HL-60 (cell line): ENCODE results near the gene NR5A2.

Source experiments
- POLR2AphosphoS5 ChIP-seq: IDR thresholded peaks from 2 replicates; pipeline ENCODE4 v1.6.1; 2012; ENCODE audit warnings: low read depth
- TF ChIP-seq, protein P1 (sequence below): IDR thresholded peaks from one replicate; pipeline ENCODE4 v1.5.1; 2011; ENCODE audit warnings: low read length, control low read depth, inconsistent platforms; ENCODE audit not compliant: insufficient read depth
- TF ChIP-seq, protein P2 (sequence below): IDR thresholded peaks from 2 replicates; pipeline ENCODE4 v1.6.1; 2012; ENCODE audit warnings: low read depth; ENCODE audit not compliant: insufficient replicate concordance

DNA sequence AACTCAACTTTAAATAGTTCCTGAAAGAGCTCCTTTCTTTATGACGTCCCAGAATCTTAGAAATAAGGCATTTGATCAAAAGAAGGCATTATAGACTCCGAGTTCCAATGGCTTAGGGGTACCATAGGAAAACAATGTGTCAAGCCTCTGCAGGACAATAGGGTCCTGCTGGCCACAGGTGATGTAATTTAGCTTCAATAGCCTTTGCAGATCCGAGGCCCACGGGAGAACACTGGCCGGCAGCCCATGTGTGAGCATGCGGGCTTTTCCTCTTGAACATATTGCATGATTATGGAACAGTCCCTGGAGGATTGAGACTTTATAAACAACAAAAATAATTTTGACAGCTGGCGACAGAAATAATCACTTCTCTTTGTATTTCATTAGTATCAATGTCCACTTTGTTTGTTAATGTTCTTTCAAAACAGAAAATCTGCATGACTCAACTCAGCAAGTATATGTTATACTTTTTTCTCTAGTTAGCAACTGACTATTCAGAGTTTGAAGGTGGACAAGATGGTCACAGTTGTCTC lies 49.0 kb upstream of the NR5A2 start:
- no peak for TF ChIP-seq POLR2AphosphoS5
- TF ChIP-seq, protein P1, sequence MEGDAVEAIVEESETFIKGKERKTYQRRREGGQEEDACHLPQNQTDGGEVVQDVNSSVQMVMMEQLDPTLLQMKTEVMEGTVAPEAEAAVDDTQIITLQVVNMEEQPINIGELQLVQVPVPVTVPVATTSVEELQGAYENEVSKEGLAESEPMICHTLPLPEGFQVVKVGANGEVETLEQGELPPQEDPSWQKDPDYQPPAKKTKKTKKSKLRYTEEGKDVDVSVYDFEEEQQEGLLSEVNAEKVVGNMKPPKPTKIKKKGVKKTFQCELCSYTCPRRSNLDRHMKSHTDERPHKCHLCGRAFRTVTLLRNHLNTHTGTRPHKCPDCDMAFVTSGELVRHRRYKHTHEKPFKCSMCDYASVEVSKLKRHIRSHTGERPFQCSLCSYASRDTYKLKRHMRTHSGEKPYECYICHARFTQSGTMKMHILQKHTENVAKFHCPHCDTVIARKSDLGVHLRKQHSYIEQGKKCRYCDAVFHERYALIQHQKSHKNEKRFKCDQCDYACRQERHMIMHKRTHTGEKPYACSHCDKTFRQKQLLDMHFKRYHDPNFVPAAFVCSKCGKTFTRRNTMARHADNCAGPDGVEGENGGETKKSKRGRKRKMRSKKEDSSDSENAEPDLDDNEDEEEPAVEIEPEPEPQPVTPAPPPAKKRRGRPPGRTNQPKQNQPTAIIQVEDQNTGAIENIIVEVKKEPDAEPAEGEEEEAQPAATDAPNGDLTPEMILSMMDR: no peak
- TF ChIP-seq, protein P2, sequence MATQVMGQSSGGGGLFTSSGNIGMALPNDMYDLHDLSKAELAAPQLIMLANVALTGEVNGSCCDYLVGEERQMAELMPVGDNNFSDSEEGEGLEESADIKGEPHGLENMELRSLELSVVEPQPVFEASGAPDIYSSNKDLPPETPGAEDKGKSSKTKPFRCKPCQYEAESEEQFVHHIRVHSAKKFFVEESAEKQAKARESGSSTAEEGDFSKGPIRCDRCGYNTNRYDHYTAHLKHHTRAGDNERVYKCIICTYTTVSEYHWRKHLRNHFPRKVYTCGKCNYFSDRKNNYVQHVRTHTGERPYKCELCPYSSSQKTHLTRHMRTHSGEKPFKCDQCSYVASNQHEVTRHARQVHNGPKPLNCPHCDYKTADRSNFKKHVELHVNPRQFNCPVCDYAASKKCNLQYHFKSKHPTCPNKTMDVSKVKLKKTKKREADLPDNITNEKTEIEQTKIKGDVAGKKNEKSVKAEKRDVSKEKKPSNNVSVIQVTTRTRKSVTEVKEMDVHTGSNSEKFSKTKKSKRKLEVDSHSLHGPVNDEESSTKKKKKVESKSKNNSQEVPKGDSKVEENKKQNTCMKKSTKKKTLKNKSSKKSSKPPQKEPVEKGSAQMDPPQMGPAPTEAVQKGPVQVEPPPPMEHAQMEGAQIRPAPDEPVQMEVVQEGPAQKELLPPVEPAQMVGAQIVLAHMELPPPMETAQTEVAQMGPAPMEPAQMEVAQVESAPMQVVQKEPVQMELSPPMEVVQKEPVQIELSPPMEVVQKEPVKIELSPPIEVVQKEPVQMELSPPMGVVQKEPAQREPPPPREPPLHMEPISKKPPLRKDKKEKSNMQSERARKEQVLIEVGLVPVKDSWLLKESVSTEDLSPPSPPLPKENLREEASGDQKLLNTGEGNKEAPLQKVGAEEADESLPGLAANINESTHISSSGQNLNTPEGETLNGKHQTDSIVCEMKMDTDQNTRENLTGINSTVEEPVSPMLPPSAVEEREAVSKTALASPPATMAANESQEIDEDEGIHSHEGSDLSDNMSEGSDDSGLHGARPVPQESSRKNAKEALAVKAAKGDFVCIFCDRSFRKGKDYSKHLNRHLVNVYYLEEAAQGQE: no peak
